A549 (cell line): ENCODE results near the gene ADAM12. TPM values are rescaled to one million over a fixed set of nuclear protein-coding genes. Genes with fewer than 3 reads are reported as not detected.

Experiments used
- ATAC-seq, 2 experiments: fragments of 200-7000 bp in 1 of 2; fragments of >200 bp in 1 of 2; cut with Nextera tagmentation in 1 of 2; cut with Tn5 transposase in 1 of 2; 3 replicates each; pipeline versions ENCODE4 v1.8.0 to v1.9.1; 2018 to 2020; ENCODE audit warnings: mild to moderate bottlenecking in 1 of 2, moderate library complexity in 1 of 2
- CTCF ChIA-PET: fragments of 300-600 bp; sonication (Branson Sonifier 250); formaldehyde crosslinking; extraction: SDS; loops from one replicate; lab custom pipeline; 2021; ENCODE audit warnings: antibody characterized with exemption, inconsistent platforms; lab: Yijun Ruan, JAX
- POLR2A ChIA-PET: fragments of 350-600 bp; formaldehyde crosslinking; extraction: SDS; loops from one replicate; lab custom pipeline; 2021; ENCODE audit warnings: antibody characterized with exemption, inconsistent platforms; lab: Yijun Ruan, JAX
- DNase-seq, 2 experiments: peaks; one replicate each; pipeline versions ENCODE4 v3.0.0 to v3.0.0-alpha.2; 2011 to 2016; ENCODE audit warnings: low read depth in 1 of 2, low spot score in 1 of 2
- FAIRE-seq: peaks from 2 replicates; lab custom pipeline; 2011; peaks lifted over from hg19 to GRCh38; lab: Jason Lieb, UNC
- H3K27ac ChIP-seq, 2 experiments: fragments of >200 bp; sonication (Bioruptor Twin); formaldehyde crosslinking; 3 replicates each; pipeline ENCODE4 v1.5.1; 2016 to 2017
- H3K4me1 ChIP-seq: fragments of >200 bp; sonication (Bioruptor Twin); formaldehyde crosslinking; 3 replicates; pipeline ENCODE4 v1.6.1; 2016
- H3K4me2 ChIP-seq: fragments of >200 bp; sonication (Bioruptor Twin); formaldehyde crosslinking; 3 replicates; pipeline ENCODE4 v1.6.1; 2016
- H3K4me3 ChIP-seq: fragments of >200 bp; sonication (Bioruptor Twin); formaldehyde crosslinking; 3 replicates; pipeline ENCODE4 v1.5.1; 2016
- H3K9me3 ChIP-seq: fragments of >200 bp; sonication (Bioruptor Twin); formaldehyde crosslinking; 3 replicates; pipeline ENCODE4 v1.6.1; 2016
- BHLHE40 ChIP-seq: IDR thresholded peaks from 2 replicates; pipeline ENCODE4 v1.6.1; 2012; ENCODE audit warnings: low read depth, low read length, inconsistent platforms
- CHD2 ChIP-seq: fragments of 150-350 bp; IDR thresholded peaks from 2 replicates; pipeline ENCODE4 v1.6.1; 2014; ENCODE audit warnings: low read length; ENCODE audit not compliant: partially characterized antibody
- E2F6 ChIP-seq: IDR thresholded peaks from 2 replicates; pipeline ENCODE4 v1.6.1; 2012; ENCODE audit warnings: low read depth, borderline replicate concordance
- ESRRA ChIP-seq: fragments of 150-350 bp; IDR thresholded peaks from 2 replicates; pipeline ENCODE4 v1.6.1; 2014; ENCODE audit warnings: mild to moderate bottlenecking, low read length, borderline replicate concordance
- HDAC2 ChIP-seq: fragments of 200-600 bp; sonication (generic); IDR thresholded peaks from 2 replicates; pipeline ENCODE4 v1.6.1; 2016
- HEYL ChIP-seq: fragments of 250-450 bp; sonication (Bioruptor Pico); IDR thresholded peaks from 2 replicates; pipeline ENCODE4 v1.8.0; 2021; ENCODE audit warnings: mild to moderate bottlenecking, moderate library complexity
- HOXB5 ChIP-seq: fragments of 250-450 bp; sonication (Bioruptor Pico); IDR thresholded peaks from 2 replicates; pipeline ENCODE4 v1.5.0; 2020; ENCODE audit warnings: mild to moderate bottlenecking, moderate library complexity
- MAFK ChIP-seq: fragments of 450-650 bp; IDR thresholded peaks from 2 replicates; pipeline ENCODE4 v1.6.1; 2014; ENCODE audit not compliant: partially characterized antibody
- NPAS2 ChIP-seq: fragments of 250-450 bp; sonication (Bioruptor Pico); IDR thresholded peaks from 2 replicates; pipeline ENCODE4 v1.8.0; 2022; ENCODE audit warnings: mild to moderate bottlenecking, moderate library complexity, borderline replicate concordance
- POLR2A ChIP-seq: IDR thresholded peaks from 2 replicates; pipeline ENCODE4 v1.6.1; 2012; ENCODE audit warnings: mild to moderate bottlenecking, low read length
- RCOR1 ChIP-seq: fragments of 150-350 bp; IDR thresholded peaks from 2 replicates; pipeline ENCODE4 v1.6.1; 2014; ENCODE audit warnings: antibody characterized with exemption, low read length, low read depth
- SREBF2 ChIP-seq: fragments of 450-650 bp; IDR thresholded peaks from 2 replicates; pipeline ENCODE4 v1.6.1; 2014; ENCODE audit warnings: mild to moderate bottlenecking, moderate library complexity
- USF2 ChIP-seq: fragments of 450-650 bp; IDR thresholded peaks from 2 replicates; pipeline ENCODE4 v1.6.1; 2014; ENCODE audit warnings: antibody characterized with exemption
- ZSCAN20 ChIP-seq: fragments of 250-450 bp; sonication (Bioruptor Pico); IDR thresholded peaks from 2 replicates; pipeline ENCODE4 v1.8.0; 2022; ENCODE audit warnings: mild to moderate bottlenecking, moderate library complexity
- WGBS: methylation state at CpG from one replicate; pipeline ENCODE4 v1.1.6; 2017; ENCODE audit errors: missing lambda C conversion rate; 5-methylcytosine and 5-hydroxymethylcytosine counted together
- polyA plus RNA-seq, 4 experiments: library from polyadenylated mRNA; depleted of rRNA in 3 of 4; stranded (reverse); fragments of >200 nt; fragmentation: RNase III in 1 of 4; extraction: RNeasy Plus Mini Kit Qiagen cat#74134 plus additional on column Dnase treatment in 1 of 4; gene quantifications; 2 replicates in 3 of 4; 3 replicates in 1 of 4; pipeline ENCODE4 v1.2.3, GENCODE V29; 2011 to 2017
- TF ChIP-seq, protein P1 (sequence below): fragments of 200-600 bp; sonication (generic); IDR thresholded peaks from 2 replicates; pipeline ENCODE4 v1.6.1; 2016; ENCODE audit warnings: antibody characterized with exemption, mild to moderate bottlenecking, moderate library complexity
- TF ChIP-seq, protein P2 (sequence below): fragments of >200 bp; sonication (Bioruptor Twin); formaldehyde crosslinking; IDR thresholded peaks from 3 replicates; pipeline ENCODE4 v1.6.1; 2016
- TF ChIP-seq, protein P3 (sequence below): IDR thresholded peaks from 2 replicates; pipeline ENCODE4 v1.6.1; 2012

Gene ADAM12
- polyA plus RNA-seq, 2 of the 4 experiments (the other 2 are of a cell fraction): 1.6 to 4.8 TPM

DNA sequence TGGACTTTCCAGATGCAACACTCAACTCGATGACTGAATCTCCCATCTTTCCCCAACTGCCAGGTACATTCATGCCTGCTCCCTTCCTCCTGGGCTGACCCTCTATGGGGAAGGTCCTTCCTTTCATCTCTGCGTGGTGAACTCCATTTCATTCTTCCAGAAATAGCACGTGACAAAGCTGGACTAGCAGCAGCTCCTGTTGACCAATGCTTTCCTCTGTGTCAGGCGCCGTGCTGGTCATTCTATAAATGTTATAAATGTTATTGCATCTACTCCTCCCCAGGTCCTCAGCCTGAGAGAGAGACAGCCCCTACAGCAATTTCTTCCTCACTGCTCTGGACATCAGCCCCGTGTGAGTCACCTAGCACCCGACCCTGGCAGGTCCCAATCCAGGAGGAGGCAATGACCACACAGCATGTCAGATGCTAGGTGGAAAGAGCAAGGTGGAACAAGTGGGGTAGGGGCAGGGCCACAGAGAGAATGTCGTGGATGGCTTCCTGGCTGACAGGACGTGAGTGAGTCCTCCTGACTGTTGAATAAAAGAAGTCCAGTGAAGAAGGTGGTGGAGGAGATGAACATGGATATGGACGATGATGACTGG is 178.1 kb downstream of the ADAM12 start:
- ChIA-PET POLR2A (no interaction called here), CTCF (interaction anchor here (1.2 kb wide), 1 partner anchor 8 kb away, joined by 3 read pairs; no protein-coding TSS in a partner anchor)
- Histone ChIP-seq H3K4me1 (no peaks in the 10 kb centered on the region), H3K27ac (no peak overlapping the region), H3K4me3 (no peak overlapping the region), H3K9me3 (no peaks in the 10 kb centered on the region), H3K4me2 (no peak overlapping the region)
- ATAC-seq (no peak), DNase-seq (no peak), FAIRE-seq (no peak)
- TF ChIP-seq POLR2A (no peak), SREBF2 (no peak), HOXB5 (CRISPR knock-in tag) (no peak), MAFK (no peak)
- TF ChIP-seq, protein P1, sequence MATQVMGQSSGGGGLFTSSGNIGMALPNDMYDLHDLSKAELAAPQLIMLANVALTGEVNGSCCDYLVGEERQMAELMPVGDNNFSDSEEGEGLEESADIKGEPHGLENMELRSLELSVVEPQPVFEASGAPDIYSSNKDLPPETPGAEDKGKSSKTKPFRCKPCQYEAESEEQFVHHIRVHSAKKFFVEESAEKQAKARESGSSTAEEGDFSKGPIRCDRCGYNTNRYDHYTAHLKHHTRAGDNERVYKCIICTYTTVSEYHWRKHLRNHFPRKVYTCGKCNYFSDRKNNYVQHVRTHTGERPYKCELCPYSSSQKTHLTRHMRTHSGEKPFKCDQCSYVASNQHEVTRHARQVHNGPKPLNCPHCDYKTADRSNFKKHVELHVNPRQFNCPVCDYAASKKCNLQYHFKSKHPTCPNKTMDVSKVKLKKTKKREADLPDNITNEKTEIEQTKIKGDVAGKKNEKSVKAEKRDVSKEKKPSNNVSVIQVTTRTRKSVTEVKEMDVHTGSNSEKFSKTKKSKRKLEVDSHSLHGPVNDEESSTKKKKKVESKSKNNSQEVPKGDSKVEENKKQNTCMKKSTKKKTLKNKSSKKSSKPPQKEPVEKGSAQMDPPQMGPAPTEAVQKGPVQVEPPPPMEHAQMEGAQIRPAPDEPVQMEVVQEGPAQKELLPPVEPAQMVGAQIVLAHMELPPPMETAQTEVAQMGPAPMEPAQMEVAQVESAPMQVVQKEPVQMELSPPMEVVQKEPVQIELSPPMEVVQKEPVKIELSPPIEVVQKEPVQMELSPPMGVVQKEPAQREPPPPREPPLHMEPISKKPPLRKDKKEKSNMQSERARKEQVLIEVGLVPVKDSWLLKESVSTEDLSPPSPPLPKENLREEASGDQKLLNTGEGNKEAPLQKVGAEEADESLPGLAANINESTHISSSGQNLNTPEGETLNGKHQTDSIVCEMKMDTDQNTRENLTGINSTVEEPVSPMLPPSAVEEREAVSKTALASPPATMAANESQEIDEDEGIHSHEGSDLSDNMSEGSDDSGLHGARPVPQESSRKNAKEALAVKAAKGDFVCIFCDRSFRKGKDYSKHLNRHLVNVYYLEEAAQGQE: no peak
- TF ChIP-seq, protein P2, sequence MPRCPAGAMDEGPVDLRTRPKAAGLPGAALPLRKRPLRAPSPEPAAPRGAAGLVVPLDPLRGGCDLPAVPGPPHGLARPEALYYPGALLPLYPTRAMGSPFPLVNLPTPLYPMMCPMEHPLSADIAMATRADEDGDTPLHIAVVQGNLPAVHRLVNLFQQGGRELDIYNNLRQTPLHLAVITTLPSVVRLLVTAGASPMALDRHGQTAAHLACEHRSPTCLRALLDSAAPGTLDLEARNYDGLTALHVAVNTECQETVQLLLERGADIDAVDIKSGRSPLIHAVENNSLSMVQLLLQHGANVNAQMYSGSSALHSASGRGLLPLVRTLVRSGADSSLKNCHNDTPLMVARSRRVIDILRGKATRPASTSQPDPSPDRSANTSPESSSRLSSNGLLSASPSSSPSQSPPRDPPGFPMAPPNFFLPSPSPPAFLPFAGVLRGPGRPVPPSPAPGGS: no peak
- 50% methylated on average over 10 of the region's 10 CpGs for WGBS

DNA sequence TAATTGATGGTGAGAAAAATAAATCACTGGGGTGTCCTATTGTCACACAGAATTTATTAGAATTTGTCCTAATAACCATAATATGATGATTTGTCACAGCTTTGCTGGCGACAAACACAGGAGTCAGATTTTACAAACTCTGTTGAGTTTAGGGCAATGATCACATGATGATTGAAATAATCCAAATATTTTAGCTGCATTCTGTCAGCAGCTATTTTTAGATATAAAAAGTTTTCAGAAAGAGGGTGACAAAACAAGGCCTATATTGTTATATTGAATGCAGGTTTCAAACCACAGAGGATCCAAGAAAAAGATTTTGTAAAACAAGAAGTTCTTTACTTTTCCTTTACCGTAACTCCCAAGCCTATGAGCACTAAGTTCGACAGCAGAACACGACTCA is 178.8 kb downstream of the ADAM12 start:
- CTCF ChIA-PET: interaction anchor here (1.2 kb wide), 1 partner anchor 9 kb away, joined by 3 read pairs; no protein-coding TSS in a partner anchor
- WGBS: 67% methylated on average over 4 of the region's 4 CpGs

More for the DNA sequence above, 178.8 kb downstream of the ADAM12 start:
- FAIRE-seq: no peak
- Histone ChIP-seq H3K4me1 (peaks cover 4% of the 10 kb centered on the region; the same call in 2 of the 3 replicates), H3K4me3 (no peak overlapping the region), H3K9me3 (no peaks in the 10 kb centered on the region), H3K4me2 (no peak overlapping the region), H3K27ac (no peak overlapping the region)
- TF ChIP-seq CHD2 (no peak), USF2 (no peak), NPAS2 (CRISPR knock-in tag) (no peak), POLR2A (no peak), ESRRA (no peak), BHLHE40 (no peak), HEYL (CRISPR knock-in tag) (no peak), ZSCAN20 (CRISPR knock-in tag) (no peak), HDAC2 (no peak), RCOR1 (no peak), E2F6 (no peak)
- TF ChIP-seq, protein P2: no peak
- TF ChIP-seq, protein P3, sequence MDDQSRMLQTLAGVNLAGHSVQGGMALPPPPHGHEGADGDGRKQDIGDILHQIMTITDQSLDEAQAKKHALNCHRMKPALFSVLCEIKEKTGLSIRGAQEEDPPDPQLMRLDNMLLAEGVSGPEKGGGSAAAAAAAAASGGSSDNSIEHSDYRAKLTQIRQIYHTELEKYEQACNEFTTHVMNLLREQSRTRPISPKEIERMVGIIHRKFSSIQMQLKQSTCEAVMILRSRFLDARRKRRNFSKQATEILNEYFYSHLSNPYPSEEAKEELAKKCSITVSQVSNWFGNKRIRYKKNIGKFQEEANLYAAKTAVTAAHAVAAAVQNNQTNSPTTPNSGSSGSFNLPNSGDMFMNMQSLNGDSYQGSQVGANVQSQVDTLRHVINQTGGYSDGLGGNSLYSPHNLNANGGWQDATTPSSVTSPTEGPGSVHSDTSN: no peak
- no peak for ATAC-seq
- POLR2A ChIA-PET: no interaction called here
- DNase-seq: no peak
